GM12892 (cell line): Measurements from ENCODE around the gene FAM149A.

Experiments
- POLR2AphosphoS5 ChIP-seq: IDR thresholded peaks from 2 replicates; pipeline ENCODE4 v1.6.1; 2011; ENCODE audit warnings: low read depth, low read length, control low read depth
- TAF1 ChIP-seq: IDR thresholded peaks from 2 replicates; pipeline ENCODE4 v1.6.1; 2011; ENCODE audit warnings: low read depth, mild to moderate bottlenecking, control low read depth, low read length, borderline replicate concordance

DNA sequence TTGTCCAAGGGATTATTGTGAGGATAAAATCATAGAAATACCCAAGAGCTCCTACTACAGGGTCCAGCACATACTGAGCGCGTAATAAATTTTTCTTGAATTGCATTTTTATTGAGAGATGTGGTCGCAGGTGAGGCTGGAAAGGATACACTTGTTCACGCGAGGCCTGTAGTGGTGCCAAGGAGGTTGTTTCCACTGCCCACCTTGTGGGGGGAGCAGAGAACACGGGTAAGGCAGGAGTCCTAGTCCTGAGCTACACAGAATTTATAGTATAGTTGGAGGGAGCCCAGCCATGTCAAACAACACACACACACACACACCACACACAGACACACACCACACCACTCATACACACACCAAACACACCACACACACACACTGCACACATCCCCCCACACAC lies 55.1 kb downstream of the FAM149A start:
- TF ChIP-seq POLR2AphosphoS5 (no peak), TAF1 (no peak)
